NB4 (cell line): Measurements from ENCODE around the gene IFT57.

Source experiments
- DNase-seq: peaks from one replicate; pipeline ENCODE4 v3.0.0; 2010; ENCODE audit warnings: low read depth
- H3K4me3 ChIP-seq: one replicate; pipeline ENCODE4 v1.5.1; 2011; ENCODE audit warnings: mild to moderate bottlenecking, low read depth, low read length, moderate library complexity
- MYC ChIP-seq: IDR thresholded peaks from 2 replicates; pipeline ENCODE4 v1.6.1; 2011; ENCODE audit warnings: low read depth, low read length
- POLR2A ChIP-seq: IDR thresholded peaks from 2 replicates; pipeline ENCODE4 v1.6.1; 2011; ENCODE audit warnings: mild to moderate bottlenecking; ENCODE audit not compliant: insufficient read length; ENCODE audit errors: extremely low read depth
- TF ChIP-seq, protein P1 (sequence below): IDR thresholded peaks from one replicate; pipeline ENCODE4 v1.5.1; 2012; ENCODE audit warnings: low read depth, low read length
- TF ChIP-seq, protein P2 (sequence below): IDR thresholded peaks from 2 replicates; pipeline ENCODE4 v1.6.1; 2011; ENCODE audit warnings: low read depth, low read length

IFT57 gene

DNA sequence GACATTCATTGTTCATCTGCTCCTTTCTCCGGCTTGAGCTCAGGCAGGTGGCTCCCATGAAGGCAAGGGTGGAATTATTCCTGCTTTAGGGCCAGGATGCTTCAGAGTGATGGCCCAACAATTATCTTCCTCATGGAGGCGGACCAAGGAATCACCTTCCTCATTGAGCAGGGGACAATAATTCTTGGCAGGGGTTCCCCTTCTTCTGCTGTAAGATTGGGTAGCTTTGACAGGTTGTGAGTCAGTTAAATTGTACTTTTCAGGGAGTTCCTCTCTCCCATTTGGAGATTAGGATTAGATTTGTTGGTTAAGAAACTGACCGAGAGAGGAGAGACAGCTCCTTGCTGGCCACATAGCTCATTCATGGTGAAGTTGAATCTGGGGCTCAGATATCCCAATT lies 99.9 kb downstream of the IFT57 start:
- no peak for DNase-seq
- H3K4me3 ChIP-seq, result no peak overlapping the region
- no peak for TF ChIP-seq POLR2A
- TF ChIP-seq, protein P1, sequence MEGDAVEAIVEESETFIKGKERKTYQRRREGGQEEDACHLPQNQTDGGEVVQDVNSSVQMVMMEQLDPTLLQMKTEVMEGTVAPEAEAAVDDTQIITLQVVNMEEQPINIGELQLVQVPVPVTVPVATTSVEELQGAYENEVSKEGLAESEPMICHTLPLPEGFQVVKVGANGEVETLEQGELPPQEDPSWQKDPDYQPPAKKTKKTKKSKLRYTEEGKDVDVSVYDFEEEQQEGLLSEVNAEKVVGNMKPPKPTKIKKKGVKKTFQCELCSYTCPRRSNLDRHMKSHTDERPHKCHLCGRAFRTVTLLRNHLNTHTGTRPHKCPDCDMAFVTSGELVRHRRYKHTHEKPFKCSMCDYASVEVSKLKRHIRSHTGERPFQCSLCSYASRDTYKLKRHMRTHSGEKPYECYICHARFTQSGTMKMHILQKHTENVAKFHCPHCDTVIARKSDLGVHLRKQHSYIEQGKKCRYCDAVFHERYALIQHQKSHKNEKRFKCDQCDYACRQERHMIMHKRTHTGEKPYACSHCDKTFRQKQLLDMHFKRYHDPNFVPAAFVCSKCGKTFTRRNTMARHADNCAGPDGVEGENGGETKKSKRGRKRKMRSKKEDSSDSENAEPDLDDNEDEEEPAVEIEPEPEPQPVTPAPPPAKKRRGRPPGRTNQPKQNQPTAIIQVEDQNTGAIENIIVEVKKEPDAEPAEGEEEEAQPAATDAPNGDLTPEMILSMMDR, result no peak

DNA sequence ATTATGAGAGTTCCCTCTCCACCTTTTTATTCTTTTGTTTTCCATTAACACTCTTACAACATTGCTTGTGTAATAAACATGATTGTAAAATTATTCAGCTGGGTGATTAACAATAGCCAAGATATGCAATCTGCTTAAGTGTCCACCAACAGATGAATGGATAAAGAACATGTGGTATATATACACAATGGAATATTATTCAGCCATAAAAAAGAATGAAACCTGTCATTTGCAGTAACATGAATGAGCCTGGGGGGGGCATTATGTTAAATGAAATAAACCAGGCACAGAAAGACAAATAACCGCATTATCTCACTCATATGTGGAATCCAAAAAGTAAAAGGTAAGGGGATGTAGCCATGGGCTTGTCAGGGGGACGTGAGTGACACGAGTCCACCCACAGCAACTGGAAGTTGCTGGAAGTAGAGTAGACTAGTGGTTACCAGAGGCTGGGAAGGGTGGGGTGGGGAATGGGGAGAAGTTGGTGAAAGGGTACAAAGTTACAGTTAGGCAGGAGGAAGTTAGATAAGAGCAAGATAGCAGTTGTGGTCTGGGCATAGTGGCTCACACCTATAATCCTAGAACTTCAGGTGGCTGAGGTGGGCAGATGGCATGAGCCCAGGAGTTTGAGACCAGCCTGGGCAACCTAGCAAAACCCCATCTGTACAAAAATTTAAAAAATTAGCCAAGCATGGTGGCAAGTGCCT lies 102.7 kb downstream of the IFT57 start:
- H3K4me3 ChIP-seq, result no peak overlapping the region
- TF ChIP-seq, protein P1, result no peak
- TF ChIP-seq, protein P2, sequence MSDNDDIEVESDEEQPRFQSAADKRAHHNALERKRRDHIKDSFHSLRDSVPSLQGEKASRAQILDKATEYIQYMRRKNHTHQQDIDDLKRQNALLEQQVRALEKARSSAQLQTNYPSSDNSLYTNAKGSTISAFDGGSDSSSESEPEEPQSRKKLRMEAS, result no peak
- TF ChIP-seq POLR2A (no peak), MYC (no peak)
- peak; percentile 39 for DNase-seq

DNA sequence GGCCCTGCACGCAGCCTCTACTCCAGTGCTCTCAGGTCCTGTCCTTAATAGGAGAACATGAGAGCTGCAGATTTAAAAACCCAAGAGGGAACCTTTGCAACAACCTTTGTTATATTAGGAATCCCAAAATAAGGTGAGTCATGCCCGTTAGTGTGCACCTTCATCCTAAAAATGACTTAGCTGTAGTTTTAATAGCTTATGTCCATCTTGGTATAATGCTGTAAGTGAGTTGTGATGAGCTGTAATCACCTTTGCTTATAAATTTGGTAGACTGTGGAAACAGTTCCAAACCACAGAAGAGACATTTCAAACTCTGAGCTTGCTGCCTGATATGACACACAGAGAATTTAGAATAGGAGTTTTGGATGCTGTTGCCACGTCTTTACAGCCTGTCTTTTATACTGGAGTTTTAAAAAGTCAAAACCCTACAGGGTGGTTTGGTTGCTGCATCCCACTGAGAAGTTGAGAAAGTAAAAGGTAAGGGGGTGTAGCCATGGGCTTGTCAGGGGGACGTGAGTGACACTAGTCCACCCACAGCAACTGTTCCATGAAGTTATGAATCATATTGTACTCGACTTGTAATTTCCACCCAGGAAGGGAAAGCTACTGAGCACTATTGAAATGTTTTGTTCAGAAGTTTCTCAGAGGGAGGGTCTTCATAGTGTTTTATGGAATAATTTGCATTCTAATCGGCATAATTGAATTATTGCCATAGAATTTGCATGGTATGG lies 104.0 kb downstream of the IFT57 start:
- no peak for TF ChIP-seq MYC
- TF ChIP-seq, protein P1, result no peak
- TF ChIP-seq POLR2A, result no peak
- TF ChIP-seq, protein P2, result no peak
- no peak for DNase-seq
- H3K4me3 ChIP-seq, result no peak overlapping the region

DNA sequence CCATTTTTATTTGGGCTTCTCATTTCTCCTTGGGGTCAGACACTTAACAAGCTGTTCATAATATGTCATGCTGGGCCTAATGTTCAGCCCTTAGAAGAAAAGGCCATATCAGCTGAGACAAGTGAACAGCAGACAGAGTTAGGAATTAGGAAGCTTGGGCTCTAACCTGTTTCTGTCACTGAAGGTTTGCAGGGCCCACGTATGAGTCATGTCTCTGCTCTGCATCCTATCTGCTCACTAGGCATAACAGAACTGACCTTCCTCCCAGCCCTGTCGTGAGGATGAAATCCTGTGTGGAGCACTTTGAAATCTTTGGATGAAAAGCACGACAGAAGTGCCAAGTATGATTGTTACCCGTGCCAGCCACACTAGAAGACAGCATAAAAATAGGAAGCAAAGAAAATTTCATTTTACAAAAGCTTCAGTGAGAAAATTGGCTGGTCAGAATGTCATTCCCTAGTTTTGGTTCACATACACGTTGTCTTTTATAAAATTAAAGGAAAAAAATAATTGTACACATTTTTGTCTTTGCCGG lies 104.9 kb downstream of the IFT57 start:
- TF ChIP-seq, protein P2, result no peak
- TF ChIP-seq POLR2A, result no peak
- TF ChIP-seq, protein P1, result no peak
- no peak for TF ChIP-seq MYC
- no peak overlapping the region for H3K4me3 ChIP-seq
- peak; percentile 43 for DNase-seq

DNA sequence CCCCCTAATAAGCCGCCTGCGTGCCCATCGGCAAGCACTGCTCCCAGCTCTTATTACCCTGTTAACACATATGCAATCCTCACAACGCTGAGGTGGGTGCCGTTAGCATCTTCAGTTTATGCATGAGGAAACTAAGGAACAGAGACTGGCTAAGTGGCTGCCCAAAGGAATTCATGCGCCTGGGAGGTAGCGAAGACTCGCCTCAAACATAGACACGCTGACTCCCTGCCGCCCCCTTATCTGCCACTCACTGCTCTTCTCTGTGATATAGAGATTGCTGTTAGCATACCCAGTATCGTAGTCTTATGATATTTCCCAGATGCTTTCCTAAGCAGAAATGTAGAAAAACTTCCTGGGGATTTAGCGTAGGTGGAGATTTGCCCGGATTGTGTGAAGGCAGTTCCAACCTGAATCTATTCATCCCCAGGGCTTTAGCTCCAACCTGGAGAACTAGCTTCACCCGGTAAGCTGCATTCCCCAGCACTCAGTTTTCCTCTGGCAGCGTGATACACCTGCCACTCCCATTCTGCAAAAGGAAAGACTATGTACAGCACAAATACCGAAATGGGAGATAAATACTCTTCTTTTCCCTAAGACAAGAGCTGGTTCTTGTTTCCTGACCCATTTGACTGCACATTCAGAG lies 107.7 kb downstream of the IFT57 start:
- TF ChIP-seq MYC, result no peak
- no peak for TF ChIP-seq POLR2A
- TF ChIP-seq, protein P2, result no peak
- TF ChIP-seq, protein P1, result no peak
- no peak for DNase-seq
- no peak overlapping the region for H3K4me3 ChIP-seq
